Measurements from ENCODE around the gene TGM2.

TGM2 gene

GRCh38 chr20:38175304-38176180 lies 10.5 kb upstream of the TGM2 start:
- DNase-seq (ENCODE audit: low spot score), result no peak

DNA sequence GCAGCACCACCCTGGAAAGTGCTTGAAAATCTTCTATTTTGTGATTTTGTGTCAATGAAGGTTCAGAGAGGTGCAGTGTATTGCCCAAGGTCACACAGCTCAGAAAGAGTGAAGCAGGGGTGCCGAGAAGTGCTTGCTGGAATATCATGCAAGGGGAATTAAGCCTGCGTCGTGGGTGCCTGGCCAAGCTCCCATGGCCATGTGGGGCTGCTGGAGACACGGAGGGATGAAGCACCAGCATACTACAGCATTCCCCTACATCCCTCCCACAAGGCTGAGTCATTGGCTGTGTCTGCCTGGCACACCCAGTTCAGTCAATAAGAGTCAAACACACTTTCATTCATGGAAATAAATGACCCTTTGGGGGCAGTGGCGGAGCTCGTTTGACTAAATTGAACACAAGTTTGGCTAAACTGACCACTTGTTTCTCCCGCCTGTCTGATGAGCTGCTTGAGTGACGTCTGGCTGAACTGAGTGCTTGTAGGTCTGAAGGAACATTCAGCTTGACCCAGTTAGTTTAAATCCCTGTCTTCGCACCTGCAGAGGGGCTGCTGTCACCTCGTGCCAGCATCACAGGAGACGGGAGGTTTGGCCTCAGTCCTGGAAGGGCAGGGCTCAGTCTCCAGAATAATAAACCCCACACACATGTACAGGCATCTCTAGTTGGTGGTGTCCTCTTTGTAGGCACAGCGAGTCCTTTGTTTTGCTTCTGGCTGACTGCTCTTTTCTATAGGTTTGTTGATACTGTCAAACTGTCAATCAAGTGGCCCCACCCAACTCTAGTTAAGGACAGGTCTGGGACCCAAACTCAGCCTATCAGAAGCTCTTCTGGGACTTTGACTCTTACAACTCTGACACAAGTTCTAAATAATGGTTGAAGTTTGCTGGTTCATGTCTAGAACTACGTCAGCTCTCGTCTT lies 8.4 kb upstream of the TGM2 start:
- peak; percentile 89 for DNase-seq (ENCODE audit: low spot score)

- peak; percentile 16 for DNase-seq (ENCODE audit: low spot score)
Measured at GRCh38 chr20:38172408-38172807, 7.3 kb upstream of the TGM2 start.

- no peak for DNase-seq (ENCODE audit: low spot score)
Measured at GRCh38 chr20:38171675-38172043, 6.6 kb upstream of the TGM2 start.

DNA sequence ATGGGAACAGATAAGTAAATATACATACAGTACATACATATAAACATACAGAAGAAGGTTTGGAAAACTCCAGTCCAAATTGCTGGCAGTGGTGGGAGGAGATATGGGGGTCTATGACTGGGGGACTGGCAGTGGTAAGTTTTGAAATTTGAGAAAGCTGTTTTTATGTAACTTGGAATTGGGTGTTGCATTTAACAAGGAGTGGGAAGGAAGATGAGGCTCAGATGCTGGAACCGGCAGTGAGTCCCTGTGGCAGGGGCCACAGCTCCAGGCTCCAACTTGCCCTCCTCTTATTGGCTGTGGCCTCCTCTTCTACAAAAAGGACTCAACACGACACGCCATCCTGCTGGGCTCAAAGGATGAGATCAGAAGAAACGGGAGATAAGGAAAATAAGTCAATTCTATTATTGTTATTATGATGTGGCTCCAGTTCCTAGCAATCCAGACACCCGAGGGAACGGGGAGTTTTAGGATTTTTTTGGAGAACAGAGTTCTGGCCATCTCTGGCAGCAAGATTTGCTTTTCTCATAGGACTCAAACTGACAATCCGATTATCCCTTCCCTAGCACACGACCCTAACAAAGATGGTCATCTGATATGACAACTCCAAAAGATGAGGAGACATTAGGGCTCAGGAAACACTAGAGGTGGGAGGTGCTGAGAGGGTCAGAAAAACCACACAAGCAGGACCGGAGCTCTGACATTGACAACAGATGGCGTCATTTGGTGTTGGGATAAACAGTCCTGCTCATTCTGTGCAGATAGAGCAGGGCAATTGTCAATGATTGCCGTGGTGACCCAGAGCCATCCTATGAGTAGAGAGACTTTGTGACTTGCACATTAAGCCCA lies 6.0 kb upstream of the TGM2 start:
- DNase-seq (ENCODE audit: low spot score), result no peak

DNA sequence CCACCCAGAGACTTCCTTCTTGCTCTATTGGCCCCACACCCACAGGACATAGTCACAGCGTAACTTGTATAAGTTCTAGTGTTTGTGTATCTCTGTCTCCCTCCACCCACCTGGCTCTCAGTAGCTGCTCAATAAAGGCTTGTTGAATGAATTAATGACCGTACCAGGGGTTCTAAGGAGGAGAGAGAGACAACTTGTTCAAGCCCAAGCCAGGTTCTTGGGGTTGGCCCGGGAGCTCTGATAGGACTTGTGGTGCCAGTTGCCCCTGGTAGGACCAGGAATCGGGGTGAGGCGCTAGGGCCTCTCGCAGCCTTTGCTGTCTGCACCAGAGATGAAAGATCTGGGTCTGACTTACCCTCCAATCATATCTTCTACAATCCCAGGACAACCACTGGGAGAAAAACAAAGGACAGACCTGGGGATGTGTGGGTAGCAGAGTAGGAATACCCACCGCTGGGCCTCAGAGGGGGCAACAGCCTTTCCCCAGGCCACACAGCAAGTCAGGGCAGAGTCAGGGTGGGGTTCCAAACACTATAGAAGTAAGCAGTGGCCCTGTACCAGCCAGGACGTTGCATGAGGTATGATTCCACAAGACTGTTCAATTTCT lies 5.3 kb upstream of the TGM2 start:
- DNase-seq (ENCODE audit: low spot score), result no peak

GRCh38 chr20:38169636-38170193 lies 4.6 kb upstream of the TGM2 start:
- DNase-seq (ENCODE audit: low spot score), result no peak

GRCh38 chr20:38168791-38169589 lies 3.9 kb upstream of the TGM2 start:
- no peak for DNase-seq (ENCODE audit: low spot score)

- DNase-seq (ENCODE audit: low spot score), result peak; percentile 40
Measured at GRCh38 chr20:38167851-38168760, 3.0 kb upstream of the TGM2 start.

DNA sequence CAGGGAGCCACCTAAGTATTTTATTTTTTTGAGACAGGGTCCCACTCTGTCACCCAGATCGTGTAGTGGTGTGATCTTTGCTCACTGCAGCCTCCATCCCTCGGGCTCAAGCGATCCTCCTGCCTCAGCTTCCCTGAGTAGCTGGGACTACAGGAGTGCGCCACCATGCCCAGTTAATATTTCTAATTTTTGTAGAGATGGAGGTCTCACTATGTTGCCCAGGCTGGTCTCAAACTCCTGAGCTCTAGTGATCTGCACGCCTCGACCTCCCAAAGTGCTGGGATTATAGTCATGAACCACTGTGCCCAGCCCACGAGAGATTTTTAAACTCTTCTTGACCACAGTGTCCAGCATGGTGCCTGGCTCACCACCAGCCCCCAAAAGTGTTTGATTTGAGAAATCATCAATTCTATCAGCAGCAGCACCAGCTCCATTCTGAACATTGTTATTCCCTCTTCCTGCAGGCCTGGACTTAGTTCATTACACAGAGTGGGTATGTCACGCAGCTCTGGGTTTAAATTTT lies 2.3 kb upstream of the TGM2 start:
- no peak for DNase-seq (ENCODE audit: low spot score)

DNA sequence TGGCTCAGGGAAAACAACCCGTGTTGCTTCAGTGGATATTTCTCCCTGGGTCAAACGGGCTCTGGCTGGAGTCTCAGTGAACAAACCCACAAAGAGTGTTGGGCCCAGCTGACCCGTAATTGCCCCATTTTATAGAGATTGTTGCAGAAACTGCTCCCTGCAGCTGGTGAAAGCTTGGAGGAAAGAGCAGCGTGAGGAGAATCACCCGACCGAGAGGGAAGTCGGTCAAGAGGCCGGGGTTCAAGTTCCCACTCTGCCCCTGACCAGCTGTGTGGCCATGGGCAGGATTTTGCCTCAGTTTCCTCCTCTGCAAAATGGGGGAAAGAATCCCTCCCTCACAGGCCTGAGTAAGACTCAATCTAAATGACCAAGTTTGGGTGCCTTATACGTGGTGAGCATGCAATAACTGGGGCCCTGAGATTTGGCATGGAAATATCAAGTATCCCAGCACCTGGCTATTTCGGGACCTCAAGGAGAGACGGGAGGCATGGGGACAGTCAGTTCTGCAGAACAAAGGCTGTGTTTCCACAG lies 1.7 kb upstream of the TGM2 start:
- no peak for DNase-seq (ENCODE audit: low spot score)

- DNase-seq (ENCODE audit: low spot score), result no peak
Measured at GRCh38 chr20:38165966-38166702, 1.1 kb upstream of the TGM2 start.

DNA sequence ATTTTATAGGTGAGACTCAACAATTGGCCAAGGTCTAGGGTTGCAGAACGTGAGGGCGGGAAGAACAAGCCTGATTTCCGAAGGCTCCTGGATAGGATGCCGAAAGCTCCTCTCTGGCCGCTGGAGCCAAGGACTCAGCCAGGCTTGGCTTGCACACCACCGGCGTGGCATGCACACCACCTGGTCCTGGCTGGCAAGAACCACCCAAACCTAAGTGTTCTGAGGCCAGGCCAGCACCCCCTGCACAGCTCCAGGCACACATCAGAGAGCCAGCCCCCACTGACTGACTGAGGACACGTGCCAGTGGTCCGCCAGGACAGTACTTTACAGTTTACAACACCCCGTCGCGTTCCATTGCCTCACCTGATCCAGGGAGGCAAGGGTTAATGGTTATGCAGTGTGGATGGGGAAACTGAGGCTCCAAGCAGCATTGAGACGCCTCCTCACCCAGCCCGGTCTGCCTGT lies 414 bp downstream of the TGM2 start:
- no peak for DNase-seq (ENCODE audit: low spot score)

- DNase-seq (ENCODE audit: low spot score), result no peak
Measured at GRCh38 chr20:38164069-38164468, 1.0 kb downstream of the TGM2 start.

DNA sequence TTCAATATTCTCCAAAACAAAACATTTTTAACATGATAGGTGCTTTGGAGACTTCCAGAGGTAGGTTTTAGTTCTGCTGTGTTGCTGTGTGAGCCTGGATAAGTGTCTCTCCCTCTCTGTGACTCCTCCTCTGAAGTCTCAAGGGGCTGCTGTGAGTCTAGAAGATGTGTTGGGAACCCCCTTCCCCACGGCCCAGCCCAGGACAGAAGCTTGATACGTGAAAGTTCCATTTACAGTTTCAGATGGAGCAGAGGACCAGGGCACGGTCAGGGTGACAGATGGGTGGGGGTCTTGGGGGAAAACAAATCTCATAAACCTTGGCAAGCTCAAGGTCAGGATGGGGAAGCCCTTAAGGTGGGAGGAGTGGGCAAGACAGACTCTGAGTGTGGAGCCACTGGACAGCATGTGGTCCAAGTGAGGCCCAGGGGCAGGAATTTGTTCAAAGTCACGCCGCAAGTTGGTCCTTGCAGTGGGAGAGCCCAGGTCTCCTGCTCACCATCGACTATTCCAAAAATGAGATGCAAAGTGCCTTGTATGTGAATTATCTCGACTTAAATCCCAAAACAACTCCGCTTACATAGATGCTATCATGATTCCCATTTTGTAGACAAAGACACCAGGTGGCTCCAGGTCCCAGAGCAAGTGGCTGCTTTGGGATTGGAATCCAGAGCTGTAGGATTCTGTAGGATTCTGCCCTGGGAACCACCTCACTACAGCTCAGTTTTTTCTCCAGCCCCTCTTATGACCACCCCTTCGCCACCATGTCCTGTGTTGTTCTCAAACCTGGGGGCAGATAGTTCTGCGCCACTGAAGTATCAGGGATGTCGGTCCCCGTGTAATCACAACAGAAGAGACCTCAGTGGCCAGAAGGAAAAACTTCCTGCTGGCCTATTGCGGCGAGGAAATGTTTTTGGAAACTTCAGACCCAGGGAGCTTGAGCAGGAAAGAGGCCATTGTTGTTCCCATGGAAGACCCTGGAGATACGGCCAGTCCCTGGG lies 1.9 kb downstream of the TGM2 start:
- no peak for DNase-seq (ENCODE audit: low spot score)

- no peak for DNase-seq (ENCODE audit: low spot score)
Measured at GRCh38 chr20:38162149-38162548, 2.9 kb downstream of the TGM2 start.

- DNase-seq (ENCODE audit: low spot score), result no peak
Measured at GRCh38 chr20:38161412-38161774, 3.7 kb downstream of the TGM2 start.
